Measurements from ENCODE around the gene MED12L.

MED12L gene

DNA sequence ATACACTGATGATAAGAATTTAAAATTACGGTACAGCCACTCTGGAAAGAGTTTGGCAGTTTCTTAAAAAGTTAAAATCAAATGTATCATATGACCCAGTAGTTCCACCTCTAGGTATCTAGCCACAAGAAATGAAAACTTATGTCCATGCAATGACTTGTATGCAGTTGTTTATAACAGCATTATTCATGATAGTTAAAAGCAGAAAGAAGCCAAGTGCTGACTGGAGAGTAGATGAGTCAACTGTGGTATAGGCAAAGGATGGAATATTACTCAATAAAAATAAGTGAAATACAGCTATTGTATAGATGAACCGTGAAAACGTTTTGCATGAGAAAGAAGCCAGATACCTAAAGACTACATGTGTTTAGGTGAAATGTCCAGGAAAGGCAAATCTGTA lies 216.3 kb downstream of the MED12L start:
- Histone ChIP-seq H3K4me3 (ENCODE audit: low read length) (no peak overlapping the region), H3K4me1 (ENCODE audit: insufficient read depth, low read length) (no peaks in the 10 kb centered on the region), H3K36me3 (ENCODE audit: insufficient read depth, low read length) (no peaks in the 10 kb centered on the region), H2AFZ (ENCODE audit: low read depth, low read length) (no peak overlapping the region), H3K9me3 (ENCODE audit: low read length) (no peaks in the 10 kb centered on the region), H3K27me3 (ENCODE audit: insufficient read depth, low read length) (no peaks in the 10 kb centered on the region)

DNA sequence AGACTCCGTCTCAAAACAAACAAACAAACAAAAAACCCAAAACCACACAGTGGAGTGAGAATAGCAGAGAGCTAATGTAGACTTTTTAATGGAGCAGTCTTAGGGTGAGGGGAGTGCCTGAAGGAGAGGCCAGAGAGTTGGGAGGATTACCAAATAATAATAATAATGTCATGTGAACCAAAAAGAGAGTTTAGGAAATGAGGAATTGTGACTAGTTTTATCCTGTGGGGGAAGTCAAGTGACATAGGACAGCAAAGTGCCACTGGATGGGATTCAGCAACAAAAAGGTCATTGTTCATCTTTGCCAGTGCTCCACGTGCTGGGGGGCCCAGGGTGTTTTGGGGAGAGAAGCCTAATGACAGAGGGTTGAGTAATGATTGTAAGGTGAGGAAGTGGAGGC lies 218.3 kb downstream of the MED12L start:
- no peak overlapping the region for H2AFZ ChIP-seq (ENCODE audit: low read depth, low read length)
- no peaks in the 10 kb centered on the region for H3K4me1 ChIP-seq (ENCODE audit: insufficient read depth, low read length)
- no peaks in the 10 kb centered on the region for H3K36me3 ChIP-seq (ENCODE audit: insufficient read depth, low read length)
- no peaks in the 10 kb centered on the region for H3K9me3 ChIP-seq (ENCODE audit: low read length)
- no peaks in the 10 kb centered on the region for H3K27me3 ChIP-seq (ENCODE audit: insufficient read depth, low read length)
- H3K4me3 ChIP-seq (ENCODE audit: low read length) = no peak overlapping the region

DNA sequence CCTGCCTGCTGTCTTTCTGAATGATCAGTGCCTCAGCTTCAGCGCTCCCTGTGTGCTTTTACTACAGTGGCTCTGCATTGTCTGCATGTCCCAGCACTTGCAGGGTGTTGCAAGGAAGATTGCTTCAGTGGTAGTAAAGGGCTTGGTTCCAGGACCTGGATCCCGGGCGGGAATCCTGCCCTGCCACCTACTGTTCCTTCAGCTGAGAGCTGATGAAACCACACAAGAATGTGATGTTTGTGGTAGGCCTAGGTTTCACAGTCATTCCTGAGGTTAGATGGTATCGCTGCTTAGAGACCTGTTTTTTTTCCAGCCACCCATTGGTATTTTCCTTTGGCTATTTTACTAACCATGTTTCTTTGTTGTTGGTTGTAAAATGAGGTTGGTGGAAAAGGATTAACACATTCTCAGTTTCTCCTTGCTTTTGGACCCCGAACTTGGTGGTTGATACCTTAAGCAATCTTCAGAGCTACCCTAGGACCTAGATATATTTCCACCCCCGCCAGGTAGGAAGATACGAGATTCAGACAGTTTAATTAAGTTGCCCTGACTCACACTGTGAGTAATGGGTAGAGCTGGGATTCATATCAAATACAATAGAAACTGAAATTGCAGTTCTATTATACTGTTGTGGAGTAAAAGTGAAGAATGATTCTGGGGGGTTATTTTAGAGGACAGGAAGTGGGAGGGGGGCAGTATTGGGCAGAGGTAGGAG lies 219.8 kb downstream of the MED12L start:
- Histone ChIP-seq H3K36me3 (ENCODE audit: insufficient read depth, low read length) (no peaks in the 10 kb centered on the region), H2AFZ (ENCODE audit: low read depth, low read length) (no peak overlapping the region), H3K4me3 (ENCODE audit: low read length) (no peak overlapping the region), H3K4me1 (ENCODE audit: insufficient read depth, low read length) (no peaks in the 10 kb centered on the region), H3K9me3 (ENCODE audit: low read length) (no peaks in the 10 kb centered on the region), H3K27me3 (ENCODE audit: insufficient read depth, low read length) (no peaks in the 10 kb centered on the region)

DNA sequence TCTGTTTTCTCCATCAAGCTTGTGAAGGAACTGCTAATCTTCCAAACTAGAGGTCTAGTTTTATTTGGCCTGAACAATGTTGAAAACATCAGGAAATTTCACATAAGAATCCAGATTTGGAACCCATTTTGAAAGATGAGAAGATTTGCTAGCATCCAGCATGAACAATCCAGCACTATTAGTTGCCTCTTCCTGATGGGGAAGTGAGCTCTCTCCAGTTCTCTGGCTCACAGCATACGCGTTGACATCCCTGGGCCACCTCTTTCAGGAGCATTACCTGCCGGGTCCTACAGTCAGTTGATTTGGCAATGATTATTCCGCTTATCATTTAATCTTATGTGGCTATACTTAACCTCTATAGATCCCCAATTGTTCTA lies 220.3 kb downstream of the MED12L start:
- H3K27me3 ChIP-seq (ENCODE audit: insufficient read depth, low read length) = no peaks in the 10 kb centered on the region
- no peaks in the 10 kb centered on the region for H3K4me1 ChIP-seq (ENCODE audit: insufficient read depth, low read length)
- no peaks in the 10 kb centered on the region for H3K9me3 ChIP-seq (ENCODE audit: low read length)
- H3K4me3 ChIP-seq (ENCODE audit: low read length) = no peak overlapping the region
- H2AFZ ChIP-seq (ENCODE audit: low read depth, low read length) = no peak overlapping the region
- H3K36me3 ChIP-seq (ENCODE audit: insufficient read depth, low read length) = no peaks in the 10 kb centered on the region

DNA sequence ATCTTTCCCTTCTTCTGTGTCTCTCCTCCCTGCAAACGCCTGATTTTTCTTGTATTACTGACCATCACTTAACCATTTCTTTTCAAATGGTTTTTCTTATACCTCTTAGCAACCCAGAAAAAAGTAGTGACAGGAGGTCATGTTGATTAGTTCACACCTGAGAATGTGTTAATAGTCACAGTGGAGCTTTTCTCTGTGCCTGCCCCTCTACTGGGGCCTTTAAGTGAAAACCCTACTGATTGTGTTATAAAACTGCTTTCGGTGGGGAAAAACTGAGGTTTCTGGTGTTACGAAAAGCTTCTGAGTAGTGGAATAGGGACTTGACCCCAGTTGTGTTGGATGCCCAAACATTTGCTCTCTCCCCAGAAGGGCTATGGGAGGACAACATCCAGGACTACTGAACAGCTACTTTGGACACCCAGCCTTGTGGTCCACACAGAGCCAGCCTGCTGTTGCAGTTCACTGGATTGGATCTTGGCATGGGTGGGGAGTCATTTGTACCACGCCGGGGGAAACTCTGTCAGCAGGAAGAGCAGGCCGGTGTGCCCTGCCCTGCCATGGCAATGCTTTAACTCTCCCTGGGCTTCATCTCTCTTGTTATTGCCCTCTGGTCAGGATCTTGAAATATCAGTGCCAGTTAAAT lies 220.8 kb downstream of the MED12L start:
- Histone ChIP-seq H3K4me3 (ENCODE audit: low read length) (no peak overlapping the region), H3K27me3 (ENCODE audit: insufficient read depth, low read length) (no peaks in the 10 kb centered on the region), H3K4me1 (ENCODE audit: insufficient read depth, low read length) (no peaks in the 10 kb centered on the region), H3K9me3 (ENCODE audit: low read length) (no peaks in the 10 kb centered on the region), H2AFZ (ENCODE audit: low read depth, low read length) (no peak overlapping the region), H3K36me3 (ENCODE audit: insufficient read depth, low read length) (no peaks in the 10 kb centered on the region)

DNA sequence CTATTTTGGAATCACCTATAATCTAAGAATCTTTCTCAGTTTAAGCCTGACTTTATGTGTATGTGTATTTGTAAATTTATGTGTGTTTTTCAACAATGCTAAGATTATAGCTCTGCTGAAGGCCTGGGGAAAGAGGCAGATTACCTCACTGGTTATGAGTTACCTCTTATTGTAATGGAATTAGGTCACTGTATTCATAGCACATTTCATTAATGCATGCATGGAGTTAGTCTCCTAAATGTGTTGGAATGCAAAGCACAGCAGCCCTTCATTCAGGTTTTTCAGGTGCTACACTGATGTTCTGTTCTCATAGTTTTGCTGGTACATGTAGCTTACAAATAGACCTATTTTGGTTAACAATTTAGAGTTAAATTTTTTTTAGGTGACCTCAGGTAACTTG lies 221.7 kb downstream of the MED12L start:
- Histone ChIP-seq H3K4me3 (ENCODE audit: low read length) (no peak overlapping the region), H2AFZ (ENCODE audit: low read depth, low read length) (no peak overlapping the region), H3K9me3 (ENCODE audit: low read length) (no peaks in the 10 kb centered on the region), H3K27me3 (ENCODE audit: insufficient read depth, low read length) (no peaks in the 10 kb centered on the region), H3K4me1 (ENCODE audit: insufficient read depth, low read length) (no peaks in the 10 kb centered on the region), H3K36me3 (ENCODE audit: insufficient read depth, low read length) (no peaks in the 10 kb centered on the region)

DNA sequence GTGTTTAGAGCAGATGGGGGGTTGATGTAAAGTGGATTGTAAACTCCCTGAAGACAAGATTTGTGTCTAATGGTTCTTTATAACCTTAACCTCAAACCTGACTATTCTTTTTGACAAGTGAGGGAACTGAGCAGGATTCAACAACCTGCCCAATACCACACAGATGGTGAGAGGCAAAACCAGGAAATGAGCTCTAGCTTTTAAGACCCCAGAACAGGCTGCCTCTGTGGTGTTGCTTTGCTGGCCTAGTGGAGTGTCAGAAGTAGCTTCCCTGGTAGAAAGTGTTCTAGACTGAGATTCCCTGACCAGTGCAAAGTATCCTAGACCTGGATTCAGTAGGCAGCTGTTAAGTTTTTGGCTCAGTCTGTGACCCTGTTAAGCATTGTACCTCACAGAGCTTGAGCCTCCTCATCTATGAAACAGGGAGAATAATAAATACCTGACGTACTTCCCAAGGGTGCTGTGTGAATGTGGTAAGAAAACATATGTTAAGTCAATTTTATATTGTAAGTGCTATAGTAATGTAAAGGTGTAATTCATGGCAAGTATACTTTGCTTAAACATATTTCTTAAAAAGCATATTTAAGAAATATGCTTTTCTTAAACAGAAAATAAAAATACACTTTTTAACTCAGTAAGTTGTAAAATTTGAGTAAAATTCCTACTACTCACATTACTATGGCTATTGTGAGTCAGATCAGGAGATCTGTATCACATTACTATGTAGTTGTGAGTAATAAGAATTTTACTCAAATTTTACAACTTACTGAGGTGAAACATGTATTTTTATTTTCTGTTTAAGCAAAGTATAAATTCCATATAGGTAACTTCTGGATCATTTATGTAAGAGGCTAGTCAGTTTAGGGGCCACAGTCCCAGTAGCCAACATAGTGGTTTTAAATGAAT lies 222.4 kb downstream of the MED12L start:
- H3K27me3 ChIP-seq (ENCODE audit: insufficient read depth, low read length) = no peaks in the 10 kb centered on the region
- H3K36me3 ChIP-seq (ENCODE audit: insufficient read depth, low read length) = no peaks in the 10 kb centered on the region
- no peaks in the 10 kb centered on the region for H3K9me3 ChIP-seq (ENCODE audit: low read length)
- no peak overlapping the region for H2AFZ ChIP-seq (ENCODE audit: low read depth, low read length)
- H3K4me3 ChIP-seq (ENCODE audit: low read length) = no peak overlapping the region
- no peaks in the 10 kb centered on the region for H3K4me1 ChIP-seq (ENCODE audit: insufficient read depth, low read length)

DNA sequence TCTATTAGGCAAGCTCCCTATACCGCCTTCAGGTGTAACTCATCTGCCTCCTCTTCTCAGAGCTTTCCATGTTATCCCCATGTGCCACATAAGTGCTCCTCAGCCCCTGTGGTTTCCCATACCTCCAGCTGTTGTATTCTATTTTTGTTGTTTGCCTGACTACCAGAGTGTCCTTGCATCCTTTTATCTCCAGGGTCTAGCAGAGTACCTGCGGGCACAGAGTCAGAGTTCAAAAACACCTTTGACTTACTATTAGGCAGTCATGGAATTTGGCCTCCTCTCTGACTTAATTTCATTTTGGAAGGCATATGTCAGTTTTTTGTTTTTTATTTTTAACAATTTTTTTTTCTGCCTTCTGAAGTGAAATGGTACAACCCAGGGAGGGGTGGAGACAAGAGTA lies 224.1 kb downstream of the MED12L start:
- H3K27me3 ChIP-seq (ENCODE audit: insufficient read depth, low read length) = no peaks in the 10 kb centered on the region
- no peaks in the 10 kb centered on the region for H3K4me1 ChIP-seq (ENCODE audit: insufficient read depth, low read length)
- H3K4me3 ChIP-seq (ENCODE audit: low read length) = no peak overlapping the region
- H2AFZ ChIP-seq (ENCODE audit: low read depth, low read length) = no peak overlapping the region
- H3K36me3 ChIP-seq (ENCODE audit: insufficient read depth, low read length) = no peaks in the 10 kb centered on the region
- H3K9me3 ChIP-seq (ENCODE audit: low read length) = no peaks in the 10 kb centered on the region

DNA sequence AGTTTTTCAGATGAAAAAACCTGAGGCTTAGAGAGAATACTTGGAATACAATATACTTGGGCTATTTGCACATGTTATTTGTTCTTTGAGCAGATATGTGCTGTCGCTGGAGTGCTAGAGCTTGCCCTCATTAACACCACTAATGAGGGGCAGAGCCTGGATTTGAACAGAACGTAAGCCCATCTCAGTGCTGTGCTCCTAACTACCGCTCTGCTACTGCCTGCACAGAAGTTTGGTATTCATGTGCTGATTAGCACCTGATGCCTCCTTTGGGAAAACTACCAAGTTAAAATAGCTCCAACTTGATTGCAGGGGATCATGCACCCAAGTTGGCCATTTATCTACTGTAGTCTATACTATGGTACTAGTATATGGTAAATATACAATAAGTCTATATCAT lies 227.5 kb downstream of the MED12L start:
- Histone ChIP-seq H3K4me1 (ENCODE audit: insufficient read depth, low read length) (no peaks in the 10 kb centered on the region), H3K27me3 (ENCODE audit: insufficient read depth, low read length) (no peaks in the 10 kb centered on the region), H3K9me3 (ENCODE audit: low read length) (no peaks in the 10 kb centered on the region), H3K36me3 (ENCODE audit: insufficient read depth, low read length) (no peaks in the 10 kb centered on the region), H2AFZ (ENCODE audit: low read depth, low read length) (no peak overlapping the region), H3K4me3 (ENCODE audit: low read length) (no peak overlapping the region)

DNA sequence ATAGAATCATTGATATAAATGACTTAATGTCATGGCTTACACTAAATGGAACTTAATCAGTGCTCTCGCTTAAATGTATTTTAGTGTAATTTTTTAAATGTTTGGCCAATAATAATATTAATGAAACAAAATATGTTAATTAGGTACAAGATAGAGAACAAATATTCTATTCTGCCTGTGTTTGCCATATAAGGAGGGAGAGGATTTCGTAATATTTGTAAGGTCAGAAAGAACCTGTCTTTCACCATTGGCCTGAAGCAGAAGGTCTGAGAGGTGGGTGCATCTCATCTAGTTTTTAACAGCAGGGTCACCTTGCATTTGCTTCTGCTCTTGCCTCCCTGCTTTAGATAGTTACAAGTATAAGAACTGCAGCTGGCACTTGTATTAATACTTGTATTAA lies 228.7 kb downstream of the MED12L start:
- Histone ChIP-seq H3K9me3 (ENCODE audit: low read length) (no peaks in the 10 kb centered on the region), H3K4me3 (ENCODE audit: low read length) (no peak overlapping the region), H2AFZ (ENCODE audit: low read depth, low read length) (no peak overlapping the region), H3K27me3 (ENCODE audit: insufficient read depth, low read length) (no peaks in the 10 kb centered on the region), H3K36me3 (ENCODE audit: insufficient read depth, low read length) (no peaks in the 10 kb centered on the region), H3K4me1 (ENCODE audit: insufficient read depth, low read length) (no peaks in the 10 kb centered on the region)

DNA sequence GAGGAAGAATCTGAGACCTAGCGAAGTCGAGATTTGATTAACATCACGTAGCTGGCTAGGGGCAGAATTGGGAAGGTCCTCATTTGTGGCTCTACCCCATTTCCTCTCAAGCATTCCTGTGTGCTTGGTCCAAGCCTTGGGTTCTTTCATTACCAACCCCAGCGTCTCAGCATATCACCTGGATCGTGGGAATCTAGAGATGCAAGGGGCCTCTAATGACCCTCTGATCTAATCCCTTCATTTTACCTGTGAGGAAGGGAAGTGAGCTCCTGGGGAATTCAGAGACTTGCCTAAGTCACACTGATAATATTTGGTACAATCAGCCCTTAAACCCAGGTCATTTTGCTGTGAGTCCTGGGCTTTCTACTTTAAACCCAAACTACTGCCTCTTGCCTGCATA lies 229.1 kb downstream of the MED12L start:
- Histone ChIP-seq H3K4me1 (ENCODE audit: insufficient read depth, low read length) (no peaks in the 10 kb centered on the region), H2AFZ (ENCODE audit: low read depth, low read length) (no peak overlapping the region), H3K9me3 (ENCODE audit: low read length) (no peaks in the 10 kb centered on the region), H3K27me3 (ENCODE audit: insufficient read depth, low read length) (no peaks in the 10 kb centered on the region), H3K4me3 (ENCODE audit: low read length) (no peak overlapping the region), H3K36me3 (ENCODE audit: insufficient read depth, low read length) (no peaks in the 10 kb centered on the region)

DNA sequence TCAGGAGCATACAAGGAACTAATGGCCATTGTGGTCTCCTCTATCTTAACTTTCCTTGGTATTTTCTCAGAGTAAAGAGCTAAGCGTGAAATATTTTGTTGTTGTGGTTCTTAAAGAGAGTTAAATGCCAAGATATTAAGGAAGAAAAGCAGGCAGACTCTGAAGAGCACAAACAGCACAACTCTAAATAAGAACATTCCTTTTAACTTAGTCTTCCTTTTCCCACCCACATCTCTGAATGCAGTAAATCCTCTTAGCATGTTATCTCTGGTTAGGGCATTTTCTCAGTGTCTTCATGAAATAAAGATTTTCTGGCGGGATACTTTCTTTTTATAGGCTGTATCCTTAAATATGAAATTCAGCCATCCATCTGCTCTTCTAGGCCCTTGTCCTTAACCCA lies 229.7 kb downstream of the MED12L start:
- H3K4me1 ChIP-seq (ENCODE audit: insufficient read depth, low read length) = no peaks in the 10 kb centered on the region
- no peak overlapping the region for H2AFZ ChIP-seq (ENCODE audit: low read depth, low read length)
- H3K27me3 ChIP-seq (ENCODE audit: insufficient read depth, low read length) = no peaks in the 10 kb centered on the region
- no peak overlapping the region for H3K4me3 ChIP-seq (ENCODE audit: low read length)
- no peaks in the 10 kb centered on the region for H3K9me3 ChIP-seq (ENCODE audit: low read length)
- H3K36me3 ChIP-seq (ENCODE audit: insufficient read depth, low read length) = no peaks in the 10 kb centered on the region

DNA sequence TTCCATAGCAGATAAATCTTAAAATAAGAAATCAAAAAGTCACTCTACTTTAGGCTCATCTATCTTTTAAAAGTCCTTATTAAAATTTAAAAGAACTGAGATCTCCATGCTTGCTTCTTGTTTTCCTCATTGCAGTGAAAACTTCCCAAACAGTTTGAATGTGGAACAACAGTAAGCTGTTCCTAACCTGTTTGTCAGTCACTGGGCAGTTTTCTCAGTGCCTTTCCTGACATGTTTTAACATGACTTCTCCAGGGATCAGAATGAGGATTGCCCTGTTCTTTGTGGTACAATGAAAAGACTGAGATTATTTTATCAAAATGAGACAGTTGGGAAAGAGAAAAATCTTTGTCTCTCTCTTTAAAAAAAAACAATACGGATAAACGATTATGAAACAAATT lies 230.4 kb downstream of the MED12L start:
- Histone ChIP-seq H3K36me3 (ENCODE audit: insufficient read depth, low read length) (no peaks in the 10 kb centered on the region), H3K4me1 (ENCODE audit: insufficient read depth, low read length) (no peaks in the 10 kb centered on the region), H3K4me3 (ENCODE audit: low read length) (no peak overlapping the region)

More for the DNA sequence above, 230.4 kb downstream of the MED12L start:
- H2AFZ ChIP-seq (ENCODE audit: low read depth, low read length) = no peak overlapping the region
- no peaks in the 10 kb centered on the region for H3K9me3 ChIP-seq (ENCODE audit: low read length)
- no peaks in the 10 kb centered on the region for H3K27me3 ChIP-seq (ENCODE audit: insufficient read depth, low read length)

Measured in neuron (in vitro differentiated cells).